K562 (cell line): Measurements from ENCODE around the gene RNF212B. TPM values are rescaled to one million over a fixed set of nuclear protein-coding genes. Genes with fewer than 3 reads are reported as not detected.
A peak's percentile ranks its signal among the peaks of the same experiment; 100 is the strongest.

Source experiments
- CCNT2 ChIP-seq: IDR thresholded peaks from 2 replicates; pipeline ENCODE4 v1.6.1; 2011; ENCODE audit warnings: borderline replicate concordance, low read depth, mild to moderate bottlenecking, moderate library complexity, mixed read lengths, low read length; ENCODE audit not compliant: insufficient read length; ENCODE audit errors: extremely low read depth
- CXXC5 ChIP-seq: fragments of 250-450 bp; sonication (Bioruptor Pico); IDR thresholded peaks from 2 replicates; pipeline ENCODE4 v1.8.0; 2022; ENCODE audit warnings: inconsistent platforms, mild to moderate bottlenecking, moderate library complexity
- EGR1 ChIP-seq: fragments of 450-650 bp; conservative IDR thresholded peaks from 2 replicates; pipeline ENCODE4 v1.6.1; 2017; ENCODE audit warnings: mild to moderate bottlenecking
- FOXA3 ChIP-seq, 2 experiments: fragments of 450-650 bp in 1 of 2; sonication (generic) in 1 of 2; formaldehyde crosslinking; IDR thresholded peaks in 1 of 2; conservative IDR thresholded peaks in 1 of 2; 2 replicates each; pipeline versions ENCODE4 v1.4.0 to v1.8.0; 2020 to 2022; ENCODE audit warnings: mild to moderate bottlenecking in 2 of 2, missing genetic modification reagents in 1 of 2
- FOXM1 ChIP-seq, 2 experiments: fragments of 450-650 bp in 1 of 2; sonication (generic) in 1 of 2; formaldehyde crosslinking in 1 of 2; IDR thresholded peaks; 2 replicates each; pipeline versions ENCODE4 v1.6.1 to v1.9.0; 2017 to 2022; ENCODE audit warnings: low read depth in 2 of 2, mild to moderate bottlenecking in 2 of 2, missing genetic modification reagents in 1 of 2, moderate library complexity in 1 of 2
- HMGN3 ChIP-seq: IDR thresholded peaks from 2 replicates; pipeline ENCODE4 v1.6.1; 2011; ENCODE audit warnings: borderline replicate concordance, low read depth, mild to moderate bottlenecking, mixed read lengths, low read length; ENCODE audit not compliant: insufficient read length; ENCODE audit errors: extremely low read depth
- KDM5B ChIP-seq: fragments of 200-600 bp; sonication (generic); IDR thresholded peaks from 2 replicates; pipeline ENCODE4 v1.6.1; 2012; ENCODE audit warnings: low read depth, mild to moderate bottlenecking, moderate library complexity, low read length, control low read depth, inconsistent platforms; ENCODE audit not compliant: insufficient replicate concordance
- NCOA1 ChIP-seq: fragments of 450-650 bp; IDR thresholded peaks from 2 replicates; pipeline ENCODE4 v1.6.1; 2016; ENCODE audit warnings: low read depth
- NONO ChIP-seq, 2 experiments: fragments of 200-400 bp in 1 of 2; fragments of 450-650 bp in 1 of 2; formaldehyde crosslinking in 1 of 2; IDR thresholded peaks; 2 replicates each; pipeline ENCODE4 v1.6.1; 2017; ENCODE audit warnings: low read depth in 2 of 2, mild to moderate bottlenecking in 2 of 2, moderate library complexity in 2 of 2, low read length in 1 of 2
- NR2F6 ChIP-seq: fragments of 450-650 bp; formaldehyde crosslinking; IDR thresholded peaks from 2 replicates; pipeline ENCODE4 v1.4.0; 2020; ENCODE audit warnings: mild to moderate bottlenecking
- PHF8 ChIP-seq: fragments of 200-600 bp; sonication (generic); IDR thresholded peaks from 2 replicates; pipeline ENCODE4 v1.6.1; 2012; ENCODE audit warnings: mixed run types, mild to moderate bottlenecking, inconsistent platforms, low read length, moderate library complexity, borderline replicate concordance
- PML ChIP-seq: IDR thresholded peaks from 2 replicates; pipeline ENCODE4 v1.6.1; 2012; ENCODE audit warnings: low read length, inconsistent platforms
- POLR2A ChIP-seq: fragments of 450-650 bp; conservative IDR thresholded peaks from 2 replicates; pipeline ENCODE4 v1.6.1; 2016
- SOX6 ChIP-seq: fragments of 450-650 bp; IDR thresholded peaks from 2 replicates; pipeline ENCODE4 v1.6.1; 2014; ENCODE audit warnings: mild to moderate bottlenecking
- SUPT5H ChIP-seq: fragments of 450-650 bp; IDR thresholded peaks from 2 replicates; pipeline ENCODE4 v1.6.1; 2016
- TFAP4 ChIP-seq: sonication (generic); formaldehyde crosslinking; IDR thresholded peaks from 2 replicates; pipeline ENCODE4 v1.8.0; 2022; ENCODE audit warnings: missing genetic modification reagents, mild to moderate bottlenecking, moderate library complexity, borderline replicate concordance
- ZKSCAN1 ChIP-seq: fragments of 150-350 bp; IDR thresholded peaks from 2 replicates; pipeline ENCODE4 v1.6.1; 2016; ENCODE audit warnings: low read depth, low read length
- polyA plus RNA-seq, 8 experiments: library from polyadenylated mRNA; depleted of rRNA in 4 of 8; stranded (reverse) in 5 of 8; unstranded in 3 of 8; fragments of >200 nt; fragmentation: Nextera tagmentation in 2 of 8; fragmentation: Illumina TruSeq in 1 of 8; extraction: Ambion mirVana in 2 of 8; extraction: Trizol in 1 of 8; gene quantifications; 2 replicates each; pipeline versions ENCODE4 v1.2.1 to v1.2.3, GENCODE V29; 2011 to 2014; ENCODE audit warnings: inconsistent platforms in 1 of 8, missing spikeins in 1 of 8
- total RNA-seq, 7 experiments: library from RNA; depleted of rRNA in 6 of 7; stranded (reverse); fragments of >200 nt in 6 of 7; fragmentation: Illumina TruSeq in 2 of 7; extraction: Trizol in 2 of 7; gene quantifications; 2 replicates each; pipeline versions ENCODE4 v1.2.1 to v1.2.3, GENCODE V29; 2011 to 2021; ENCODE audit warnings: low replicate concordance in 1 of 7
- TF ChIP-seq, protein P1 (sequence below), 2 experiments: IDR thresholded peaks; 2 replicates each; pipeline ENCODE4 v1.6.1; 2011; ENCODE audit warnings: borderline replicate concordance in 1 of 2, control low read depth in 1 of 2, low read depth in 1 of 2, low read length in 1 of 2, mild to moderate bottlenecking in 1 of 2, mixed read lengths in 1 of 2, moderate library complexity in 1 of 2; ENCODE audit not compliant: insufficient read depth in 1 of 2, insufficient read length in 1 of 2, poor library complexity in 1 of 2, severe bottlenecking in 1 of 2; ENCODE audit errors: extremely low read depth in 1 of 2
- TF ChIP-seq, protein P2 (sequence below): fragments of 250-450 bp; sonication (Bioruptor Pico); IDR thresholded peaks from 2 replicates; pipeline ENCODE4 v1.9.0; 2021; ENCODE audit warnings: mild to moderate bottlenecking, inconsistent platforms
- TF ChIP-seq, protein P3 (sequence below): fragments of 450-650 bp; formaldehyde crosslinking; IDR thresholded peaks from 2 replicates; pipeline ENCODE4 v1.4.0; 2020; ENCODE audit warnings: mild to moderate bottlenecking, moderate library complexity

Gene RNF212B
- total and polyA plus RNA-seq, 9 of the 15 experiments (the other 6 are each of a cell fraction or from before 2014, with no cell fraction given) = 0.15 to 0.43 (median 0.27) TPM; not detected in 3

GRCh38 chr14:23302290-23303225 is 64.8 kb downstream of the RNF212B start, which contains the start of gene PPP1R3E (continued):
- TF ChIP-seq FOXA3 (CRISPR knock-in tag; conservative IDR thresholded peaks at IDR 0.05 in 1 of 2, IDR thresholded peaks at IDR 0.05 in 1 of 2) = no peak
- TF ChIP-seq, protein P1, sequence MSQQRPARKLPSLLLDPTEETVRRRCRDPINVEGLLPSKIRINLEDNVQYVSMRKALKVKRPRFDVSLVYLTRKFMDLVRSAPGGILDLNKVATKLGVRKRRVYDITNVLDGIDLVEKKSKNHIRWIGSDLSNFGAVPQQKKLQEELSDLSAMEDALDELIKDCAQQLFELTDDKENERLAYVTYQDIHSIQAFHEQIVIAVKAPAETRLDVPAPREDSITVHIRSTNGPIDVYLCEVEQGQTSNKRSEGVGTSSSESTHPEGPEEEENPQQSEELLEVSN (IDR thresholded peaks at IDR 0.05; ENCODE audit: borderline replicate concordance in 1 of 2, extremely low read depth in 1 of 2, insufficient read depth in 1 of 2, insufficient read length in 1 of 2, low read depth in 1 of 2, low read length in 1 of 2, poor library complexity in 1 of 2, severe bottlenecking in 1 of 2) = peak; percentile 82 to 94
- TF ChIP-seq HMGN3 = peak; percentile 15
- TF ChIP-seq NONO (IDR thresholded peaks at IDR 0.05; ENCODE audit: low read depth in 2 of 2, low read length in 1 of 2) = peak in 1 of 2 experiments; percentile 2; a peak in 1 of 4 replicates
- no peak for TF ChIP-seq PML
- peak; percentile 8 for TF ChIP-seq SUPT5H
- TF ChIP-seq POLR2A = peak; percentile 69
- TF ChIP-seq NCOA1 = no peak
- peak; percentile 37 for TF ChIP-seq CCNT2
- peak; percentile 68 for TF ChIP-seq KDM5B
- TF ChIP-seq, protein P2, sequence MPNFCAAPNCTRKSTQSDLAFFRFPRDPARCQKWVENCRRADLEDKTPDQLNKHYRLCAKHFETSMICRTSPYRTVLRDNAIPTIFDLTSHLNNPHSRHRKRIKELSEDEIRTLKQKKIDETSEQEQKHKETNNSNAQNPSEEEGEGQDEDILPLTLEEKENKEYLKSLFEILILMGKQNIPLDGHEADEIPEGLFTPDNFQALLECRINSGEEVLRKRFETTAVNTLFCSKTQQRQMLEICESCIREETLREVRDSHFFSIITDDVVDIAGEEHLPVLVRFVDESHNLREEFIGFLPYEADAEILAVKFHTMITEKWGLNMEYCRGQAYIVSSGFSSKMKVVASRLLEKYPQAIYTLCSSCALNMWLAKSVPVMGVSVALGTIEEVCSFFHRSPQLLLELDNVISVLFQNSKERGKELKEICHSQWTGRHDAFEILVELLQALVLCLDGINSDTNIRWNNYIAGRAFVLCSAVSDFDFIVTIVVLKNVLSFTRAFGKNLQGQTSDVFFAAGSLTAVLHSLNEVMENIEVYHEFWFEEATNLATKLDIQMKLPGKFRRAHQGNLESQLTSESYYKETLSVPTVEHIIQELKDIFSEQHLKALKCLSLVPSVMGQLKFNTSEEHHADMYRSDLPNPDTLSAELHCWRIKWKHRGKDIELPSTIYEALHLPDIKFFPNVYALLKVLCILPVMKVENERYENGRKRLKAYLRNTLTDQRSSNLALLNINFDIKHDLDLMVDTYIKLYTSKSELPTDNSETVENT (CRISPR knock-in tag) = peak; percentile 48; the same call in 1 of the 2 replicates
- TF ChIP-seq ZKSCAN1 = 0 out of 2 replicates have a peak, but pooled peaks have one; percentile 6
- TF ChIP-seq NR2F6 (CRISPR knock-in tag) = no peak
- TF ChIP-seq, protein P3, sequence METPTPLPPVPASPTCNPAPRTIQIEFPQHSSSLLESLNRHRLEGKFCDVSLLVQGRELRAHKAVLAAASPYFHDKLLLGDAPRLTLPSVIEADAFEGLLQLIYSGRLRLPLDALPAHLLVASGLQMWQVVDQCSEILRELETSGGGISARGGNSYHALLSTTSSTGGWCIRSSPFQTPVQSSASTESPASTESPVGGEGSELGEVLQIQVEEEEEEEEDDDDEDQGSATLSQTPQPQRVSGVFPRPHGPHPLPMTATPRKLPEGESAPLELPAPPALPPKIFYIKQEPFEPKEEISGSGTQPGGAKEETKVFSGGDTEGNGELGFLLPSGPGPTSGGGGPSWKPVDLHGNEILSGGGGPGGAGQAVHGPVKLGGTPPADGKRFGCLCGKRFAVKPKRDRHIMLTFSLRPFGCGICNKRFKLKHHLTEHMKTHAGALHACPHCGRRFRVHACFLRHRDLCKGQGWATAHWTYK = peak; percentile 11; the same call in 1 of the 2 replicates
- no peak for TF ChIP-seq FOXM1 (IDR thresholded peaks at IDR 0.05; ENCODE audit: low read depth)
- TF ChIP-seq FOXM1 (CRISPR knock-in tag; IDR thresholded peaks at IDR 0.05; ENCODE audit: low read depth) = peak; percentile 15; the same call in 1 of the 2 replicates
- peak; percentile 71 for TF ChIP-seq TFAP4 (CRISPR knock-in tag)
- no peak for TF ChIP-seq SOX6
- TF ChIP-seq CXXC5 = peak; percentile 27; the same call in 1 of the 2 replicates
- TF ChIP-seq EGR1 = peak; percentile 48
- TF ChIP-seq PHF8 = peak; percentile 61; the same call in 1 of the 2 replicates
